ENCODE measurements around the gene MAP1LC3B2.

Gene MAP1LC3B2

GRCh38 chr12:116541547-116542344, 17.4 kb upstream of the MAP1LC3B2 start:
- no peaks in the 10 kb centered on the region for H3K36me3 ChIP-seq (ENCODE audit: insufficient read depth, low read length)
- no peaks in the 10 kb centered on the region for H3K4me1 ChIP-seq (ENCODE audit: insufficient read depth, low read length)
- peaks cover 9% of the 10 kb centered on the region for H3K27me3 ChIP-seq (ENCODE audit: insufficient read depth, low read length)
- no peak overlapping the region for H2AFZ ChIP-seq (ENCODE audit: low read depth, low read length)
- H3K9me3 ChIP-seq (ENCODE audit: low read length): no peaks in the 10 kb centered on the region
- H3K4me3 ChIP-seq (ENCODE audit: low read length): no peak overlapping the region

- Histone ChIP-seq H2AFZ (ENCODE audit: low read depth, low read length) (no peak overlapping the region), H3K4me3 (ENCODE audit: low read length) (no peak overlapping the region), H3K4me1 (ENCODE audit: insufficient read depth, low read length) (no peaks in the 10 kb centered on the region), H3K9me3 (ENCODE audit: low read length) (no peaks in the 10 kb centered on the region), H3K36me3 (ENCODE audit: insufficient read depth, low read length) (no peaks in the 10 kb centered on the region), H3K27me3 (ENCODE audit: insufficient read depth, low read length) (peaks cover 9% of the 10 kb centered on the region)
These were observed 16.7 kb upstream of the MAP1LC3B2 start for GRCh38 chr12:116542345-116542956.

GRCh38 chr12:116544656-116545055, 14.5 kb upstream of the MAP1LC3B2 start:
- Histone ChIP-seq H2AFZ (ENCODE audit: low read depth, low read length) (no peak overlapping the region), H3K9me3 (ENCODE audit: low read length) (no peaks in the 10 kb centered on the region), H3K4me3 (ENCODE audit: low read length) (no peak overlapping the region), H3K4me1 (ENCODE audit: insufficient read depth, low read length) (no peaks in the 10 kb centered on the region), H3K36me3 (ENCODE audit: insufficient read depth, low read length) (no peaks in the 10 kb centered on the region), H3K27me3 (ENCODE audit: insufficient read depth, low read length) (peaks cover 2% of the 10 kb centered on the region)

- Histone ChIP-seq H3K36me3 (ENCODE audit: insufficient read depth, low read length) (no peaks in the 10 kb centered on the region), H3K4me1 (ENCODE audit: insufficient read depth, low read length) (no peaks in the 10 kb centered on the region), H3K4me3 (ENCODE audit: low read length) (no peak overlapping the region), H2AFZ (ENCODE audit: low read depth, low read length) (no peak overlapping the region), H3K27me3 (ENCODE audit: insufficient read depth, low read length) (no peaks in the 10 kb centered on the region), H3K9me3 (ENCODE audit: low read length) (no peaks in the 10 kb centered on the region)
These were observed 14.0 kb upstream of the MAP1LC3B2 start for GRCh38 chr12:116545144-116545543.

GRCh38 chr12:116545936-116546335, 13.2 kb upstream of the MAP1LC3B2 start:
- H3K9me3 ChIP-seq (ENCODE audit: low read length): no peaks in the 10 kb centered on the region
- H3K4me3 ChIP-seq (ENCODE audit: low read length): no peak overlapping the region
- no peaks in the 10 kb centered on the region for H3K36me3 ChIP-seq (ENCODE audit: insufficient read depth, low read length)
- H3K4me1 ChIP-seq (ENCODE audit: insufficient read depth, low read length): no peaks in the 10 kb centered on the region
- H2AFZ ChIP-seq (ENCODE audit: low read depth, low read length): no peak overlapping the region
- H3K27me3 ChIP-seq (ENCODE audit: insufficient read depth, low read length): no peaks in the 10 kb centered on the region

- no peak overlapping the region for H3K4me3 ChIP-seq (ENCODE audit: low read length)
- no peaks in the 10 kb centered on the region for H3K9me3 ChIP-seq (ENCODE audit: low read length)
- no peaks in the 10 kb centered on the region for H3K36me3 ChIP-seq (ENCODE audit: insufficient read depth, low read length)
- no peaks in the 10 kb centered on the region for H3K4me1 ChIP-seq (ENCODE audit: insufficient read depth, low read length)
- no peak overlapping the region for H2AFZ ChIP-seq (ENCODE audit: low read depth, low read length)
- H3K27me3 ChIP-seq (ENCODE audit: insufficient read depth, low read length): no peaks in the 10 kb centered on the region
These were observed 11.2 kb upstream of the MAP1LC3B2 start for GRCh38 chr12:116547955-116548501.

- Histone ChIP-seq H3K4me1 (ENCODE audit: insufficient read depth, low read length) (no peaks in the 10 kb centered on the region), H2AFZ (ENCODE audit: low read depth, low read length) (no peak overlapping the region), H3K36me3 (ENCODE audit: insufficient read depth, low read length) (no peaks in the 10 kb centered on the region), H3K27me3 (ENCODE audit: insufficient read depth, low read length) (no peaks in the 10 kb centered on the region), H3K4me3 (ENCODE audit: low read length) (no peak overlapping the region), H3K9me3 (ENCODE audit: low read length) (no peaks in the 10 kb centered on the region)
These were observed 9.2 kb upstream of the MAP1LC3B2 start for GRCh38 chr12:116549993-116550392.

- Histone ChIP-seq H3K27me3 (ENCODE audit: insufficient read depth, low read length) (no peaks in the 10 kb centered on the region), H3K4me1 (ENCODE audit: insufficient read depth, low read length) (no peaks in the 10 kb centered on the region), H3K9me3 (ENCODE audit: low read length) (no peaks in the 10 kb centered on the region), H3K4me3 (ENCODE audit: low read length) (no peak overlapping the region), H3K36me3 (ENCODE audit: insufficient read depth, low read length) (no peaks in the 10 kb centered on the region), H2AFZ (ENCODE audit: low read depth, low read length) (no peak overlapping the region)
These were observed 8.0 kb upstream of the MAP1LC3B2 start for GRCh38 chr12:116551151-116551550.

GRCh38 chr12:116551619-116551951, 7.6 kb upstream of the MAP1LC3B2 start:
- Histone ChIP-seq H3K27me3 (ENCODE audit: insufficient read depth, low read length) (no peaks in the 10 kb centered on the region), H2AFZ (ENCODE audit: low read depth, low read length) (no peak overlapping the region), H3K4me1 (ENCODE audit: insufficient read depth, low read length) (no peaks in the 10 kb centered on the region), H3K9me3 (ENCODE audit: low read length) (no peaks in the 10 kb centered on the region), H3K36me3 (ENCODE audit: insufficient read depth, low read length) (no peaks in the 10 kb centered on the region), H3K4me3 (ENCODE audit: low read length) (no peak overlapping the region)

GRCh38 chr12:116551952-116552772, 7.0 kb upstream of the MAP1LC3B2 start:
- Histone ChIP-seq H3K4me3 (ENCODE audit: low read length) (no peak overlapping the region), H3K27me3 (ENCODE audit: insufficient read depth, low read length) (no peaks in the 10 kb centered on the region), H3K9me3 (ENCODE audit: low read length) (no peaks in the 10 kb centered on the region), H3K4me1 (ENCODE audit: insufficient read depth, low read length) (no peaks in the 10 kb centered on the region), H3K36me3 (ENCODE audit: insufficient read depth, low read length) (no peaks in the 10 kb centered on the region), H2AFZ (ENCODE audit: low read depth, low read length) (no peak overlapping the region)

- H3K27me3 ChIP-seq (ENCODE audit: insufficient read depth, low read length): no peaks in the 10 kb centered on the region
- no peaks in the 10 kb centered on the region for H3K36me3 ChIP-seq (ENCODE audit: insufficient read depth, low read length)
- H3K4me3 ChIP-seq (ENCODE audit: low read length): no peak overlapping the region
- no peak overlapping the region for H2AFZ ChIP-seq (ENCODE audit: low read depth, low read length)
- H3K9me3 ChIP-seq (ENCODE audit: low read length): no peaks in the 10 kb centered on the region
- H3K4me1 ChIP-seq (ENCODE audit: insufficient read depth, low read length): no peaks in the 10 kb centered on the region
These were observed 6.3 kb upstream of the MAP1LC3B2 start for GRCh38 chr12:116552773-116553373.

GRCh38 chr12:116556356-116556952, 2.7 kb upstream of the MAP1LC3B2 start:
- Histone ChIP-seq H3K27me3 (ENCODE audit: insufficient read depth, low read length) (no peaks in the 10 kb centered on the region), H3K36me3 (ENCODE audit: insufficient read depth, low read length) (no peaks in the 10 kb centered on the region)

More at GRCh38 chr12:116556356-116556952, 2.7 kb upstream of the MAP1LC3B2 start:
- no peaks in the 10 kb centered on the region for H3K4me1 ChIP-seq (ENCODE audit: insufficient read depth, low read length)
- H3K4me3 ChIP-seq (ENCODE audit: low read length): no peak overlapping the region
- no peak overlapping the region for H2AFZ ChIP-seq (ENCODE audit: low read depth, low read length)
- no peaks in the 10 kb centered on the region for H3K9me3 ChIP-seq (ENCODE audit: low read length)
